Ascending aorta (tissue), 2 donors: ENCODE data around the gene TBC1D10A. TPM values are rescaled to one million over a fixed set of nuclear protein-coding genes. Genes with fewer than 3 reads are reported as not detected.

Experiments used
- DNase-seq, 2 donors: peaks; one replicate each; pipeline ENCODE4 v3.0.0-alpha.2; 2019; ENCODE audit warnings: low spot score in 2 of 2
- H3K27ac ChIP-seq, 2 donors: fragments of 200-600 bp; sonication (generic); one replicate each; pipeline ENCODE4 v1.5.1; 2016 to 2017; ENCODE audit warnings: mild to moderate bottlenecking in 1 of 2
- H3K27me3 ChIP-seq: fragments of 200-600 bp; sonication (generic); one replicate; pipeline ENCODE4 v1.5.1; 2017
- H3K36me3 ChIP-seq, 2 donors: fragments of 200-600 bp; sonication (generic); one replicate each; pipeline ENCODE4 v1.5.1; 2016
- H3K4me1 ChIP-seq, 2 donors: fragments of 200-600 bp; sonication (generic); one replicate each; pipeline ENCODE4 v1.5.1; 2016 to 2017; ENCODE audit warnings: mild to moderate bottlenecking in 1 of 2
- H3K4me3 ChIP-seq, 2 donors: fragments of 200-600 bp; sonication (generic); one replicate each; pipeline ENCODE4 v1.5.1; 2016 to 2017; ENCODE audit warnings: mild to moderate bottlenecking in 1 of 2
- H3K9me3 ChIP-seq, 2 donors: fragments of 200-600 bp; sonication (generic); one replicate each; pipeline ENCODE4 v1.5.1; 2016
- CTCF ChIP-seq, 3 experiments: fragments of 200-600 bp in 2 of 3; fragments of 450-650 bp in 1 of 3; sonication (generic) in 2 of 3; IDR thresholded peaks; one replicate each; pipeline ENCODE4 v1.5.1; 2016 to 2019; ENCODE audit warnings: antibody characterized with exemption in 3 of 3, mild to moderate bottlenecking in 1 of 3, moderate library complexity in 1 of 3
- intact Hi-C: fragments of 100-400 bp; cut with DNase I; formaldehyde crosslinking; loops from one replicate; pipeline ENCODE4 v1.15.1; 2023
- total RNA-seq: library from RNA; depleted of rRNA; stranded (reverse); fragments of >200 nt; gene quantifications from one replicate; pipeline ENCODE4 v1.1.0, GENCODE V29; 2016

TBC1D10A gene
- total RNA-seq, 1 donor from 2014 or later = 107 TPM

GRCh38 chr22:30248484-30248883, 78.3 kb downstream of the TBC1D10A start:
- Histone ChIP-seq H3K9me3 (no peaks in the 10 kb centered on the region), H3K36me3 (no peaks in the 10 kb centered on the region), H3K4me1 (peaks cover 0 to 12% of the 10 kb centered on the region in 2 donors), H3K27ac (no peak overlapping the region), H3K4me3 (no peak overlapping the region), H3K27me3 (peaks cover 3% of the 10 kb centered on the region)
- no peak for DNase-seq
- intact Hi-C loops = no loop called here
- no peak for TF ChIP-seq CTCF (IDR thresholded peaks at IDR 0.05)

DNA sequence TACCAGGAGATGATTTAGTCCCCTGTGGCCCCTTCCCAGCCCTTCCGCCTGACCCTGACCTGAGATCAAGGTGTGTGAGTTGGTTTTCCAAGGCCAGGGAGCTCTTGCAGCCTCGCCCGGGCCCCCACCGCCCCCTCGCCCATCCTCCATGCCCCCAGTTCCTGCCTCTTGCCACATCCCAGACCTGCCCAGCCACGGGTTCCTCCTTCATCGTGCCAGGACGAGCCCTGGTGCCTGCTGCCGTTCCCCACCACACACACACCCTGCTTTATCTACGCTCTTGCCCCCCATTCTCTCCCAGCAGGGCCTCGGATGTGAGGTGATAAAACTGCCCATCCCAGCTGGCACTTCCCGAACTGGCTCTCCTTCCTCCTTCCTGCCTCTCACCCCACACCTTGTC, 78.8 kb downstream of the TBC1D10A start:
- no peaks in the 10 kb centered on the region for H3K9me3 ChIP-seq
- H3K4me3 ChIP-seq = no peak overlapping the region
- DNase-seq = no peak
- H3K27me3 ChIP-seq = peaks cover 3% of the 10 kb centered on the region
- TF ChIP-seq CTCF (IDR thresholded peaks at IDR 0.05) = no peak
- peaks cover 0 to 9% of the 10 kb centered on the region in 2 donors for H3K4me1 ChIP-seq
- H3K36me3 ChIP-seq = no peaks in the 10 kb centered on the region
- no peak overlapping the region for H3K27ac ChIP-seq
- intact Hi-C loops = no loop called here

GRCh38 chr22:30247561-30247960, 79.2 kb downstream of the TBC1D10A start:
- Histone ChIP-seq H3K4me3 (no peak overlapping the region), H3K4me1 (peaks cover 0 to 7% of the 10 kb centered on the region in 2 donors), H3K27ac (no peak overlapping the region), H3K9me3 (no peaks in the 10 kb centered on the region), H3K27me3 (peaks cover 3% of the 10 kb centered on the region), H3K36me3 (no peaks in the 10 kb centered on the region)
- DNase-seq = no peak
- intact Hi-C loops = no loop called here
- no peak for TF ChIP-seq CTCF (IDR thresholded peaks at IDR 0.05)

GRCh38 chr22:30246814-30247376, 79.8 kb downstream of the TBC1D10A start:
- TF ChIP-seq CTCF (IDR thresholded peaks at IDR 0.05) = no peak

GRCh38 chr22:30245985-30246813, 80.5 kb downstream of the TBC1D10A start, which contains the start of gene LIF:
LIF (minus strand) TSS chr22:30246759; CDS start chr22:30246695, 64 bp downstream.
- intact Hi-C loops = no loop called here
- H3K36me3 ChIP-seq = no peaks in the 10 kb centered on the region
- DNase-seq = no peak
- H3K9me3 ChIP-seq = no peaks in the 10 kb centered on the region
- TF ChIP-seq CTCF (IDR thresholded peaks at IDR 0.05) = no peak
- H3K4me1 ChIP-seq = peaks cover 0 to 7% of the 10 kb centered on the region in 2 donors
- H3K27me3 ChIP-seq = peaks cover 3% of the 10 kb centered on the region
- peak within 1 kb of the TSS; percentile 58 to 71 for H3K4me3 ChIP-seq
- H3K27ac ChIP-seq = no peak within 1 kb of the TSS

More at GRCh38 chr22:30246814-30247376, 79.8 kb downstream of the TBC1D10A start:
- Histone ChIP-seq H3K36me3 (no peaks in the 10 kb centered on the region), H3K4me3 (peak overlapping the region; percentile 58 to 71), H3K4me1 (peaks cover 0 to 7% of the 10 kb centered on the region in 2 donors), H3K27ac (no peak overlapping the region), H3K27me3 (peaks cover 3% of the 10 kb centered on the region), H3K9me3 (no peaks in the 10 kb centered on the region)
- intact Hi-C loops = no loop called here
- no peak for DNase-seq
